ENCODE data around the gene SPINT2.

The SPINT2 gene

DNA sequence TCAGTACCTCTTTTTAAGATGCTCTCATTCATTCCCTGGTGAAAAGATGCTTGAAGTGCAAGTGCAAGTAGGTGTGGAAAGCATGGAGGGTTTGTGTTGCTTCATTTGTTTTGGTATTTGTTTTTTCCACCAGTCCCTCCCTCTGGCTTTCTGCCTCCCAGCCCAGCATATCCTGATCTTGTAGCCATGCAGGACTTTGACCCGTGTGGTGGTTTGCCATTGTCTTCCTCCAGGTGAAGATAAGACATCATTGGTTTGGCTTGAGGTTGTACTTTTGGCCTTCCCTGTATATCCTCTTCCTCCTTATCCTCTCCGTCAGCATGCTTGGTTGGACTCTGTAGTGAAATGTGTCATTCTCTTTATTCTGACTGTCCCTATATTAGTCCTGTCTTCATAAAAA, 9.1 kb downstream of the SPINT2 start:
- H3K4me3 ChIP-seq (ENCODE audit: low read depth in 1 of 2, low read length in 2 of 2): no peak overlapping the region
- H3K36me3 ChIP-seq (ENCODE audit: control insufficient read depth in 1 of 2, insufficient read depth in 2 of 2, low read length in 2 of 2): no peaks in the 10 kb centered on the region
- no peak overlapping the region for H3K27ac ChIP-seq (ENCODE audit: low read length)
- H3K9me3 ChIP-seq (ENCODE audit: control insufficient read depth in 1 of 2, low read length in 2 of 2): no peaks in the 10 kb centered on the region
- H3K27me3 ChIP-seq (ENCODE audit: low read depth, low read length): no peaks in the 10 kb centered on the region
- peaks cover 4 to 6% of the 10 kb centered on the region in 2 donors for H3K4me1 ChIP-seq (ENCODE audit: control insufficient read depth in 1 of 2, insufficient read depth in 2 of 2, low read length in 2 of 2)

DNA sequence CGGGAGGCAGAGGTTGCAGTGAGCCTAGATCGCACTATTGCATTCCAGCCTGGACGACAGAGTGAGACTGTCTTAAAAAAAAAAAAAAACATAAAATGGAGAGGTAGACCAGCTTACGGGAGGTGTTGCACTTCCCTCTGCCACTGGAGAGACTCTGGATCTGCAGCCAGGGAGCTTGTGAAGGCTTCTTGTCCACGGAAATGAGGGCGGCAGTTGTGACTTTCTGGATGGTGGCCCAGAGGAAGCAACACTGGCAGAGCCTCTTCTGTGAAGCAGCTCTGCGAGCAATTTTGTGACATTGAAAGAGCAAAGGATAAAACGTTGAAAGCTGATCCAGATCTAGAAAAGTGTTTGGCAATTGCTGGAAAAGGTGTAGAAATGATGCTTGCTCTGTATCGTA, 10.4 kb downstream of the SPINT2 start:
- Histone ChIP-seq H3K36me3 (ENCODE audit: control insufficient read depth in 1 of 2, insufficient read depth in 2 of 2, low read length in 2 of 2) (no peaks in the 10 kb centered on the region), H3K4me1 (ENCODE audit: control insufficient read depth in 1 of 2, insufficient read depth in 2 of 2, low read length in 2 of 2) (peaks cover 4 to 7% of the 10 kb centered on the region in 2 donors), H3K9me3 (ENCODE audit: control insufficient read depth in 1 of 2, low read length in 2 of 2) (no peaks in the 10 kb centered on the region), H3K27ac (ENCODE audit: low read length) (no peak overlapping the region), H3K27me3 (ENCODE audit: low read depth, low read length) (no peaks in the 10 kb centered on the region), H3K4me3 (ENCODE audit: low read depth in 1 of 2, low read length in 2 of 2) (no peak overlapping the region)

DNA sequence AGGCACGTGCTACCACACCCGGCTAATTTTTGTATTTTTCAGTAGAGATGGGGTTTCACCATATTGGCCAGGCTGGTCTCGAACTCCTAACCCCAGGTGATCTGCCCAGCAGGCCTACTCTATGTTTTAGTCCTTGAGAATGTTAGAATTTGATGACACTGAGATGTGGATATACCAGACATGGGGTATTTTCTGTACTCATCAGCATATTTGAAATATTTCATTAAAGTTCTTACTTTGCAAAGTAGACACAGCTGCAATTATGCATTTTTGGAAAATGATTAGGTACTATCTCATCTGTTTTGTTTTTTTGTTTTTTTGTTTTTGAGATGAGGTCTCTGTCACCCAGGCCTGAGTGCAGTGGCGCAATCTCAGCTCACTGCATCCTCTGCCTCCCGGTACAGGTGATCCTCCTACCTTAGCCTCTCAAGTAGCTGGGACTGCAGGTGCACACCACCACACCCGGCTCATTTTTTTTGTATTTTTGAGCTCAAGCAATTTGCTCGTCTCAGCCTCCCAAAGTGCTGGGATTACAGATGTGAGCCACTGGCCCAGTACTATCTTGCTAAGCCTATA, 12.7 kb downstream of the SPINT2 start:
- Histone ChIP-seq H3K4me3 (ENCODE audit: low read depth in 1 of 2, low read length in 2 of 2) (no peak overlapping the region), H3K27ac (ENCODE audit: low read length) (no peak overlapping the region), H3K27me3 (ENCODE audit: low read depth, low read length) (no peaks in the 10 kb centered on the region), H3K9me3 (ENCODE audit: control insufficient read depth in 1 of 2, low read length in 2 of 2) (no peaks in the 10 kb centered on the region), H3K36me3 (ENCODE audit: control insufficient read depth in 1 of 2, insufficient read depth in 2 of 2, low read length in 2 of 2) (no peaks in the 10 kb centered on the region), H3K4me1 (ENCODE audit: control insufficient read depth in 1 of 2, insufficient read depth in 2 of 2, low read length in 2 of 2) (peaks cover 4 to 7% of the 10 kb centered on the region in 2 donors)

DNA sequence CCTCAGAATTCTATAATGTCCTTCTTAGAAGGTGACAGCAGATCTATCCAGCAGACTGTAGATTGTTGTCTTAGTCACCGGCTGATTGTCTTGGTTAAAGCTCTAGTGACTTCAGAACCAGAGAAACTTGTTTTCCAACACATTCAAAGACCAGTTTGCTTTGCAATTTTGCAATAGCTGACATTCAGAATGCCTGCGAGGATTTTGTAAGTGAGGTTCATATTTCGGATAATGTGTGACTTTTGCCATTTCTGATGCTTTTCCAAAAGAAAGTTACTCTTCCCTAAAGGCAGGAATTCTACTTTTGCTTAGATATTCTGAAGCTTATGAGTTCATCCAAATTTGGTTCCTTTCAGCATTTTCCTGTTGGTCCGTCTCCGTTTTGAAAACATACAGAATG, 13.2 kb downstream of the SPINT2 start:
- Histone ChIP-seq H3K27ac (ENCODE audit: low read length) (no peak overlapping the region), H3K9me3 (ENCODE audit: control insufficient read depth in 1 of 2, low read length in 2 of 2) (no peaks in the 10 kb centered on the region), H3K36me3 (ENCODE audit: control insufficient read depth in 1 of 2, insufficient read depth in 2 of 2, low read length in 2 of 2) (no peaks in the 10 kb centered on the region), H3K4me1 (ENCODE audit: control insufficient read depth in 1 of 2, insufficient read depth in 2 of 2, low read length in 2 of 2) (peaks cover 4 to 7% of the 10 kb centered on the region in 2 donors), H3K27me3 (ENCODE audit: low read depth, low read length) (no peaks in the 10 kb centered on the region), H3K4me3 (ENCODE audit: low read depth in 1 of 2, low read length in 2 of 2) (no peak overlapping the region)

DNA sequence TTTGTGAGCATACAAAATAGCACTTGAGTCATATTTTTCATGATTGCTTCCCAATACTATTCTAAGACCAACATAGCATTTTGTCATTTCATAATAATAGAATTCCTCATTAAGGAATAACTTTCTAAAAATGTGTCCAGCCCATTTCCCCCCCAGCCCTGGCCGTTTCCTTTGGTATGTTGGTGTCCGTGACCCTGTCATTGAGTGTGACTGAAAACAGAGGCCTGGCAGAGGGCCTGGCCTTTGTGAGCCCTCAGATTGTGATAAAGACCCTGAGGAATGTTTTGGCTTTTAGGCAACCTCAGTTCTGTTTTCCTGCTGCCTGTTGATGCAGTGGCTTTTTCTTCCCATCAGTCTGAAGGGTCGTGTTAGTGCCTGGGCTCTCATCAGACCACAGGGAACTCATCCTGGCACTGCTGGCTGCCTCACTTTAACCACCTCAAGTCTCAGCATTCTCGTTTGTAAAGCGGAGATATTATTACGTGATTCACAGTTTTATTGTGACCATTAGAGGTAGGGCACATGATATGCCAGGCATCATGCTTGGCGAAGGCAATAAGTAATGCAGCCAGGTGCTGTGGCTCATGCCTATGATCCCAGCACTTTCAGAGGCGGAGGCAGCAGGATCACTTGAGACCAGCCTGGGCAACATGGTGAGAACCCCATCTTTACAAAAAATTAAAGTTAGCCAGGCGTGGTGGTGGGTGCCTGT, 13.8 kb downstream of the SPINT2 start:
- Histone ChIP-seq H3K4me3 (ENCODE audit: low read depth in 1 of 2, low read length in 2 of 2) (no peak overlapping the region), H3K27ac (ENCODE audit: low read length) (peak overlapping the region; percentile 58), H3K4me1 (ENCODE audit: control insufficient read depth in 1 of 2, insufficient read depth in 2 of 2, low read length in 2 of 2) (peaks cover 4 to 7% of the 10 kb centered on the region in 2 donors), H3K9me3 (ENCODE audit: control insufficient read depth in 1 of 2, low read length in 2 of 2) (no peaks in the 10 kb centered on the region), H3K27me3 (ENCODE audit: low read depth, low read length) (no peaks in the 10 kb centered on the region), H3K36me3 (ENCODE audit: control insufficient read depth in 1 of 2, insufficient read depth in 2 of 2, low read length in 2 of 2) (no peaks in the 10 kb centered on the region)

DNA sequence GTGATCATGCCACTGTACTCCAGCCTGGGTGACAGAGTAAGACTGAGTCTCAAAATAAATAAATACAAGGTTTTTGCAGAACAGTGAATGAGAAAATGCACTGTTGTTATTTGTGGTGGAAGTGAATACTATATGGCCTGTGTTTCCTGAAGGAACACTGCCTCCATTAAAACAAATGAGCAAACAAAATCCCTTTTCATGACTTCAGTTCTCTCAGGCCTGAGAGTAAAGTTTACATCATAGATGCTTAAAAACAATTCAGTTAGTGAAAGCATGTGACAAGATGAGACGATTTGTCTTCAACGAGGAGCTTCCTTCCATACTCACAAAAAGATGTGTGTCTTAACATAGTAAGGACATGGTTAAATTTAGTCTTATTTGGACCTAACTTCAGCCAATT, 14.4 kb downstream of the SPINT2 start:
- Histone ChIP-seq H3K4me1 (ENCODE audit: control insufficient read depth in 1 of 2, insufficient read depth in 2 of 2, low read length in 2 of 2) (peaks cover 4 to 7% of the 10 kb centered on the region in 2 donors), H3K27ac (ENCODE audit: low read length) (no peak overlapping the region), H3K4me3 (ENCODE audit: low read depth in 1 of 2, low read length in 2 of 2) (no peak overlapping the region), H3K36me3 (ENCODE audit: control insufficient read depth in 1 of 2, insufficient read depth in 2 of 2, low read length in 2 of 2) (no peaks in the 10 kb centered on the region), H3K9me3 (ENCODE audit: control insufficient read depth in 1 of 2, low read length in 2 of 2) (no peaks in the 10 kb centered on the region), H3K27me3 (ENCODE audit: low read depth, low read length) (no peaks in the 10 kb centered on the region)

DNA sequence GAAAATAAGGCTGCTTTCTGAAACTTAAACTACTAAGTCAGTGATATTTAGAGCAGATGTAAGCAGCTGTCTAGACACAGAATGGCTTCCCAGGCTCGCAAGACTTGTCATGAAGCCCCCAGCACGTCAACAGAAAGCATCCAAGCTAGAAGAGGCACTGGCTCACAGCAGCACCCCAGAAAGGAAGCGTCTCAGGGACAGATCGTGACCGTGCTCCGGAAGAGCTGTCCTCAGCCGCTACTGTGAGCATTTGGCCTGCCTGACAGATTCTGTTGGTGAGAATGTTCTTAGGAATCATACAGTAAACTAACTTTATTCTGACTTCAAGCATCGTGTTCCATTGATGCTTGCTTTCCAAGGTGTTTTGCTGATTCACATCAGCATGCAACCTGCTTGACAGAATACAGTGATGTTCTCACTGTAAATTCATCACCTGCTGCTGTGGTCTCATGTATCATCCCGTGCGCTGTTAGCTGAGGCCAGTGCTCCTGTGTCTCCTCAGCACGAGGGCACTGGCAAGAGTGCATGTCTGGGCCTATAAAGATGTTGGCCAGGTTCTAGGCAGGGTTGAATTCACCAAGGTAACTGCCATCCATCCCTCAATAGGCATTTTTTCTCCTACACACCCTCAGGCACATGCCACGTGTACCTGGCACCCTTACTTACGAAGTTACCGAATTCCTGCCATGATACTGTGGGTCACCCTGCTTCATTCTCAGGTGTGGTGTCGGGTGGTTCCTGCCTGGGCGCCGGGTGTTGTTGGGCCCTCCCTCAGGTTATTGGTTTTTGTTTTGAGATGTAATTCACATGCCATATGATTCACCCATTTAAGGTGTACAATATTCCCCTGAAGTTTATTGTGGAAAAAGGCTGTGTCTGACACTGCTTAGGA, 15.9 kb downstream of the SPINT2 start:
- H3K4me3 ChIP-seq (ENCODE audit: low read depth in 1 of 2, low read length in 2 of 2): no peak overlapping the region
- H3K27ac ChIP-seq (ENCODE audit: low read length): no peak overlapping the region
- H3K36me3 ChIP-seq (ENCODE audit: control insufficient read depth in 1 of 2, insufficient read depth in 2 of 2, low read length in 2 of 2): peaks cover 0 to 5% of the 10 kb centered on the region in 2 donors
- no peaks in the 10 kb centered on the region for H3K9me3 ChIP-seq (ENCODE audit: control insufficient read depth in 1 of 2, low read length in 2 of 2)
- peaks cover 4 to 7% of the 10 kb centered on the region in 2 donors for H3K4me1 ChIP-seq (ENCODE audit: control insufficient read depth in 1 of 2, insufficient read depth in 2 of 2, low read length in 2 of 2)
- H3K27me3 ChIP-seq (ENCODE audit: low read depth, low read length): no peaks in the 10 kb centered on the region

DNA sequence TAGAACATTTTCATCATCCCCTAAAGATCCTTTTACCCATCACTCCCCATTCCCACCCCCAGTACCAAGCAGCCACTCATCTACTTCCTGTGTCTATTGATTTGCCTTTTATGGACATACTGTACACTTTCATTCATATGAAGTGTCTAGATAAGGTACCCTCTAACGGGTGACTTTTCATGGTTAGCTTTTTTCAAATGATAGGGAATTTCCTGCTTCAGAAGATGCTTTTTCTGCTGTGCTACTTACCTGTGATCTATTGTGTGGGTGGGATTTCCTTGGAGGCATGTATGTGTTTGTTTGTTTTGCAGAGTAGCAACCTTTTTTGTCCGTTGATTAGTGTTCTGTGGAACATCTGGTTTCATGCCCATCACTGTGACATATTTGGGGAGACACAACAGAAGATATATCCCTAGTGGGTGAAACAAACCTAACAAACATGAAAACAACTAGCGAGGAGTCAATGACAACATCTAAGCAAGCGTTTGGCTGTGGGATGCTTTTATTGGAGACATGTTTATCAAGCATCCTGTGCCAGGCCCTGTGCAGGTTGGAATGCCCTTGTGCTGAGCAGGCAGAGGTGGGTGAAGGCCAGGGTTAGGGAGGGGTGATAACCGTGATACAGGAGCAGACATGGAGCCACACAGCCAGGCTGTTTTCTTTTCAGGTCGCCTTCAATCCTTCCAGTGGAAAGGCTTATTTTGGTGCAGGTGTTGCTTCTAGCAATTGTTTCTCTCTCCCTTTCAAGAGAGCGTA, 17.6 kb downstream of the SPINT2 start:
- Histone ChIP-seq H3K9me3 (ENCODE audit: control insufficient read depth in 1 of 2, low read length in 2 of 2) (no peaks in the 10 kb centered on the region), H3K27ac (ENCODE audit: low read length) (no peak overlapping the region), H3K4me3 (ENCODE audit: low read depth in 1 of 2, low read length in 2 of 2) (no peak overlapping the region), H3K4me1 (ENCODE audit: control insufficient read depth in 1 of 2, insufficient read depth in 2 of 2, low read length in 2 of 2) (peaks cover 4 to 7% of the 10 kb centered on the region in 2 donors), H3K36me3 (ENCODE audit: control insufficient read depth in 1 of 2, insufficient read depth in 2 of 2, low read length in 2 of 2) (peaks cover 0 to 5% of the 10 kb centered on the region in 2 donors), H3K27me3 (ENCODE audit: low read depth, low read length) (no peaks in the 10 kb centered on the region)

DNA sequence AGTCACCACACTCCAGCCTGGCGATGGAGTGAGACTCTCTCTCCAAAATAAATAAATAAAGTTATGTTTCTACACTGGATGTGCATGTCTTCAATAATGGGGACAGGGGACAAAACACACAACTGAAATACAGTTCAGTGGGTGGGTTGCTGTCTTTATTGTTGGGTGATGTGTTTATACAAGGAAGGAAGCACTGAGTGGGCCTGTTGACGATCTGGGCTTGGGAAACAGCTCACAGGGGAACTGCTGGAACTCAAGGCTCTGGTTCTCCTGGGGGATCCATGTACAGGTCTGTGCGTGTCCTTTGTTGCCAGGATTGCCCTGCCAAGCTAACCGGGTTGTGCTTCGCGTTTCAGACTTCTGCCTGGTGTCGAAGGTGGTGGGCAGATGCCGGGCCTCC, 18.9 kb downstream of the SPINT2 start:
- H3K9me3 ChIP-seq (ENCODE audit: control insufficient read depth in 1 of 2, low read length in 2 of 2): no peaks in the 10 kb centered on the region
- no peak overlapping the region for H3K27ac ChIP-seq (ENCODE audit: low read length)
- no peaks in the 10 kb centered on the region for H3K27me3 ChIP-seq (ENCODE audit: low read depth, low read length)
- H3K36me3 ChIP-seq (ENCODE audit: control insufficient read depth in 1 of 2, insufficient read depth in 2 of 2, low read length in 2 of 2): peaks cover 0 to 5% of the 10 kb centered on the region in 2 donors
- H3K4me1 ChIP-seq (ENCODE audit: control insufficient read depth in 1 of 2, insufficient read depth in 2 of 2, low read length in 2 of 2): peaks cover 0 to 3% of the 10 kb centered on the region in 2 donors
- no peak overlapping the region for H3K4me3 ChIP-seq (ENCODE audit: low read depth in 1 of 2, low read length in 2 of 2)

DNA sequence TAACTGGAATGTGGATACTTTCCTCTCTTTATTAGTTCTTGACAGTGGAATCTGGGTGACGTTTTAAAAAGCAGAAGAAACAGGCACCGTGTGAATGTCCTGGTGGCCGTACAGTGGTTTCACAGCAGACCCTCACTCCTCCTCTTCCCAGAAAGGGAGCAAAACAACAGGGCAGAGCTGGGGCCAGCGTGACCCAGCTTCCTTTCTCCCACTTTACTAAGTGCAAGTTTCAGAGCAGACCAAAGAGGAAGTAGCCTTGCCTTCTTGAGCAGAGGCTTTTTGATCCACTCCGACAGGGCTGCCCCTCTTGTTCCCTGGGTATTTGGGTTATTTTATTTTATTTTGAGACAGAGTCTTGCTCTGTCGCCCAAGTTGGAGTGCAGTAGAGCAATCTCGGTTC, 20.0 kb downstream of the SPINT2 start:
- no peaks in the 10 kb centered on the region for H3K27me3 ChIP-seq (ENCODE audit: low read depth, low read length)
- no peaks in the 10 kb centered on the region for H3K4me1 ChIP-seq (ENCODE audit: control insufficient read depth in 1 of 2, insufficient read depth in 2 of 2, low read length in 2 of 2)
- peaks cover 0 to 5% of the 10 kb centered on the region in 2 donors for H3K36me3 ChIP-seq (ENCODE audit: control insufficient read depth in 1 of 2, insufficient read depth in 2 of 2, low read length in 2 of 2)
- no peak overlapping the region for H3K4me3 ChIP-seq (ENCODE audit: low read depth in 1 of 2, low read length in 2 of 2)
- no peak overlapping the region for H3K27ac ChIP-seq (ENCODE audit: low read length)
- H3K9me3 ChIP-seq (ENCODE audit: control insufficient read depth in 1 of 2, low read length in 2 of 2): no peaks in the 10 kb centered on the region

DNA sequence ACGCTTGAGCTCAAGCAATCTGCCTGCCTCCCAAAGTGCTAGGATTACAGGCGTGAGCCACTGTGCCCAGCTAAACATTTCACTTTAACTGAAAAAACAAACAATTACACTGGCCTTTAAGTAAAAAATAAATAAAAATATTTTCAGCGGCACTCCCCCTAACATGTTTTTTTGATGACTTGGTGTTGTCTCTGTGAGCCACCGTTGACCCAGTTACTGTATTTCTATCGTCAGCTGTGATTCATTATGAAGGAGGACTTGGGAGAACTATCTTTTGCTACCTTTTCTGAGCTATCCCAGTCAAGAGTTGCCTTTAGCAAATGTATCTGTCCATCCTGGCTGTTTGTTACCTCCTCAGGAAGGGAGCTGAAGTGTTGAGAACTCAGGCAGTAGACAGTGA, 21.2 kb downstream of the SPINT2 start:
- Histone ChIP-seq H3K4me3 (ENCODE audit: low read depth in 1 of 2, low read length in 2 of 2) (no peak overlapping the region), H3K4me1 (ENCODE audit: control insufficient read depth in 1 of 2, insufficient read depth in 2 of 2, low read length in 2 of 2) (no peaks in the 10 kb centered on the region), H3K36me3 (ENCODE audit: control insufficient read depth in 1 of 2, insufficient read depth in 2 of 2, low read length in 2 of 2) (peaks cover 0 to 5% of the 10 kb centered on the region in 2 donors), H3K9me3 (ENCODE audit: control insufficient read depth in 1 of 2, low read length in 2 of 2) (no peaks in the 10 kb centered on the region), H3K27ac (ENCODE audit: low read length) (no peak overlapping the region), H3K27me3 (ENCODE audit: low read depth, low read length) (no peaks in the 10 kb centered on the region)

Measured in muscle layer of duodenum (tissue), 2 donors.